WERI-Rb-1 (cell line): Measurements from ENCODE around the gene RTL10.

ENCODE experiments used
- DNase-seq: peaks from one replicate; pipeline ENCODE4 v3.0.0-alpha.2; 2020
- H3K27ac ChIP-seq: fragments of 250-450 bp; sonication (Bioruptor Pico); 2 replicates; pipeline ENCODE4 v1.5.1; 2020; ENCODE audit warnings: mild to moderate bottlenecking, moderate library complexity
- H3K27me3 ChIP-seq: fragments of 250-450 bp; sonication (Bioruptor Pico); 2 replicates; pipeline ENCODE4 v1.5.1; 2021; ENCODE audit warnings: mild to moderate bottlenecking, low read depth, moderate library complexity; ENCODE audit not compliant: insufficient read depth, severe bottlenecking
- H3K36me3 ChIP-seq: fragments of 250-450 bp; sonication (Bioruptor Pico); 2 replicates; pipeline ENCODE4 v1.5.1; 2020; ENCODE audit warnings: mild to moderate bottlenecking, moderate library complexity
- H3K4me3 ChIP-seq: 2 replicates; pipeline ENCODE4 v1.5.1; 2011; ENCODE audit warnings: low read depth, mild to moderate bottlenecking, control low read depth, low read length
- H3K9me3 ChIP-seq: fragments of 250-450 bp; sonication (Bioruptor Pico); 2 replicates; pipeline ENCODE4 v1.5.1; 2021; ENCODE audit warnings: mild to moderate bottlenecking, moderate library complexity; ENCODE audit not compliant: severe bottlenecking
- TF ChIP-seq, protein P1 (sequence below): IDR thresholded peaks from 2 replicates; pipeline ENCODE4 v1.5.1; 2011; ENCODE audit warnings: low read depth, mild to moderate bottlenecking, control low read depth, inconsistent platforms, low read length

The RTL10 gene

DNA sequence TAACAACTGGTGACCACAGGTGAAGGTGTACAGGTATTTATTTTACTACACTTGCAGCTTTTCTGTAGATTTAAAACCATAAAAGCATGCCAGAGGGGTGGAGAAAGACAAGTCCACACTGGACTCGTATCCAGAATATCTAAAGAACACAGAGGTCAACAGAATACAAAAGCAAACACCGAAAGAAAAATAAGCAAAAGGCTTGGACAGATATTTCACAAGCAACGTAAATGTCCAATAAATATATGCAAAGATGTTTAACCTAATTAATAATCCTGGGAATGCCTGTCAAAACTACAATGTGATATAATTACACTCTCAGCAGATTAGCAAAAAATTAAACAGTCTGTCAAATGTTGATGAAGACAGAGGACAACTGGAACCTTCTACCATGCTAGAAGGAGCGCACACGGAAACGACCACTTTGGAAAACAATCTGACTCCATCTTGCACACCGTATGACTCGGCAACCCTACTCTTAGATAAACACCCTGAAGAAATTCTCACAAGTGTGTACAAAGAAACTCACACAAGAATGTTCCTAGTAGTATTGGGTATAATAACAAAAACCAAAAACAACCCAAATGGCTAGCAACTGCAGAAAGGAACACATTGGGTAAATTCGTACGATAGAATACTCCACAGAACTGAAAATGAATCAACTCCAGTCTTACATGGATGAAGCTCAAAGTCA, 27.2 kb downstream of the RTL10 start:
- DNase-seq, result no peak
- Histone ChIP-seq H3K27me3 (no peaks in the 10 kb centered on the region), H3K4me3 (no peak overlapping the region), H3K9me3 (no peaks in the 10 kb centered on the region), H3K27ac (no peak overlapping the region), H3K36me3 (no peaks in the 10 kb centered on the region)
- TF ChIP-seq, protein P1, sequence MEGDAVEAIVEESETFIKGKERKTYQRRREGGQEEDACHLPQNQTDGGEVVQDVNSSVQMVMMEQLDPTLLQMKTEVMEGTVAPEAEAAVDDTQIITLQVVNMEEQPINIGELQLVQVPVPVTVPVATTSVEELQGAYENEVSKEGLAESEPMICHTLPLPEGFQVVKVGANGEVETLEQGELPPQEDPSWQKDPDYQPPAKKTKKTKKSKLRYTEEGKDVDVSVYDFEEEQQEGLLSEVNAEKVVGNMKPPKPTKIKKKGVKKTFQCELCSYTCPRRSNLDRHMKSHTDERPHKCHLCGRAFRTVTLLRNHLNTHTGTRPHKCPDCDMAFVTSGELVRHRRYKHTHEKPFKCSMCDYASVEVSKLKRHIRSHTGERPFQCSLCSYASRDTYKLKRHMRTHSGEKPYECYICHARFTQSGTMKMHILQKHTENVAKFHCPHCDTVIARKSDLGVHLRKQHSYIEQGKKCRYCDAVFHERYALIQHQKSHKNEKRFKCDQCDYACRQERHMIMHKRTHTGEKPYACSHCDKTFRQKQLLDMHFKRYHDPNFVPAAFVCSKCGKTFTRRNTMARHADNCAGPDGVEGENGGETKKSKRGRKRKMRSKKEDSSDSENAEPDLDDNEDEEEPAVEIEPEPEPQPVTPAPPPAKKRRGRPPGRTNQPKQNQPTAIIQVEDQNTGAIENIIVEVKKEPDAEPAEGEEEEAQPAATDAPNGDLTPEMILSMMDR, result no peak

DNA sequence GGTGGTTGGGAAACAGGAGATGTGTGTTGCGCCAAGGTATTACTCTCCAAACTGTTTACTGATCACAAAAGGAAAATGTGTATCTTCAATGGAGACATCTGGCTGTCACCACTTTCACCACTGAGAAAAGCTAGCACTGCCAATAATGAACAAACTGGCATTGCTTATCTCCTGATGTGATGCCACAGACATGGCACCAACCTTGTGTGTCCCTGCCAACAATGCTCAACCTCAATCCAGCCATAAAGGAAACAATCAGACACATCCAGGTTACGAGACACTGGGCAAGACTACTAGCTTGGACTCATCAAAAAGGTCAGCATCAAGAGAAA, 28.1 kb downstream of the RTL10 start:
- Histone ChIP-seq H3K4me3 (no peak overlapping the region), H3K27ac (no peak overlapping the region), H3K27me3 (no peaks in the 10 kb centered on the region), H3K36me3 (no peaks in the 10 kb centered on the region), H3K9me3 (no peaks in the 10 kb centered on the region)
- DNase-seq, result no peak
- TF ChIP-seq, protein P1, result no peak

GRCh38 chr22:19825904-19826618, 28.6 kb downstream of the RTL10 start:
- TF ChIP-seq, protein P1, result no peak
- no peak overlapping the region for H3K27ac ChIP-seq
- no peak for DNase-seq
- no peaks in the 10 kb centered on the region for H3K9me3 ChIP-seq
- no peaks in the 10 kb centered on the region for H3K36me3 ChIP-seq
- no peak overlapping the region for H3K4me3 ChIP-seq
- no peaks in the 10 kb centered on the region for H3K27me3 ChIP-seq

DNA sequence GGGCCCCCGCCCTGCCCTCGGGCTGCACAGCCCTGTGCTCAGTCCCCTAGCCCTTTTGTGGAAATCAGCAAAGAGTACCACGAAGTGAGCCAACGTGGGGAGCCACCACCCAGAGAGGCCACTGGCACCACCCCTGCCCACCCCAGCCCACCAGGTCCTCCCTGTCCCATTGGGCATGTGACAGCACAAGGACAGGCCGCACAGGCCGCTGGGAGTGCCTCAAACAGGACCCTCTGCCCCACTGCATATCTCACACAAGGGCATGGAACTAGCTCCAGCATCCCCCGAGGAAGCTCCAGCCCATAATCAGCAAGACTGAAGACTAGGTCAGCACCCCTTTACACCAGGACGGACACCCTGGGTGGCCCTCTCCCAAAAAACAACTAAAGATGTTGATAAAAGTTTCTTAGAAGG, 29.7 kb downstream of the RTL10 start:
- no peak for DNase-seq
- no peaks in the 10 kb centered on the region for H3K36me3 ChIP-seq
- H3K27ac ChIP-seq, result no peak overlapping the region
- TF ChIP-seq, protein P1, result no peak
- no peaks in the 10 kb centered on the region for H3K9me3 ChIP-seq
- no peaks in the 10 kb centered on the region for H3K27me3 ChIP-seq
- H3K4me3 ChIP-seq, result no peak overlapping the region

DNA sequence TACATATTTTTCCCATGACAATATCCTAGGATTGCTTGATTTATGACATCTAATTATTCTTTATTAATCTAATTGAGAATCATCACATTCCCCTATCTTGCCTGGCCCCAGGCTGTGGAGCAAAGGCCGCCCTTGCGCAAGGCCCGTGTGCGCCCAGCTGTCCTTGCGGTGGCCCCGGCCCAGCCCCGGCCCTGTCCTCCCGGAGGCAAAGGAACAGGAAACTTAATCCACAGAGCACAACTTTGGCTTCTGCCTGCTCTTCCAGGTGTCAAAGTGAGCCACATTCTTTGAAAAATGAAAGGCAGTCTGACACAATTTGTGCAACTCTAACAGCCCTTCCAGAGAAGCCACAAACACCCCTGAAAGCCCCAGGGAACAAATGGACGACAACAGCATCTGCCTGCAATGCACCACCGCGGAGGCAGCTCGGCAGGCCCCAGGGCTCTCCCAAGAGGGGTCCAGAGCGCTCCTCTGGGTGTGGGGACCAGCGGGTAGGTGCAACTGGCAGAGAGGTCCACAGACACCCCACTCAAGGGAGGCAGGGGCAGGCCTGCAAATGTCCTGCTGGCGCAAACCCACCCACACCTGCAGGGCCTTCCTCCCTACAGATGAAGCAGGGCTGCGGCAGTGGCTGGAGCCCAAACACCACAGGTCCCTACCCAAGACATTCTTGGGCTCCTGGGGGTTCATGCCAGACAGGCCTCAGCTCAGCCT, 30.3 kb downstream of the RTL10 start:
- Histone ChIP-seq H3K9me3 (no peaks in the 10 kb centered on the region), H3K36me3 (no peaks in the 10 kb centered on the region), H3K27ac (no peak overlapping the region), H3K27me3 (no peaks in the 10 kb centered on the region), H3K4me3 (no peak overlapping the region)
- TF ChIP-seq, protein P1, result no peak
- no peak for DNase-seq
